HG03442 (cell line): Measurements from ENCODE around the gene LRRC37A2.
"Not testable (repeated sequence)": the region's sequence is repeated elsewhere in the genome, so short reads cannot be mapped to it uniquely, and the experiment has no call there.

Source experiments
- ATAC-seq: cut with Tn5 transposase; IDR thresholded peaks from one replicate; pipeline ENCODE4 v1.9.1; 2021; ENCODE audit warnings: mild to moderate bottlenecking, moderate library complexity; ENCODE audit not compliant: unreplicated experiment

LRRC37A2 gene

GRCh38 chr17:46512168-46512567 is at the start of gene LRRC37A2:
Gene LRRC37A2, plus strand, starts transcription at chr17:46512468. Its CDS starts 245 bp downstream, at chr17:46512713.
- ATAC-seq = not testable (repeated sequence)

- not testable (repeated sequence) for ATAC-seq
Measured at GRCh38 chr17:46467618-46468017, 44.6 kb upstream of the LRRC37A2 start.

GRCh38 chr17:46474489-46474888 is 37.8 kb upstream of the LRRC37A2 start:
- ATAC-seq = not testable (repeated sequence)

GRCh38 chr17:46475583-46475982 is 36.7 kb upstream of the LRRC37A2 start:
- not testable (repeated sequence) for ATAC-seq

- not testable (repeated sequence) for ATAC-seq
Measured at GRCh38 chr17:46478823-46479222, 33.4 kb upstream of the LRRC37A2 start.

- ATAC-seq = not testable (repeated sequence)
Measured at GRCh38 chr17:46481310-46481709, 31.0 kb upstream of the LRRC37A2 start.

- ATAC-seq = not testable (repeated sequence)
Measured at GRCh38 chr17:46492021-46492420, 20.2 kb upstream of the LRRC37A2 start.

- not testable (repeated sequence) for ATAC-seq
Measured at GRCh38 chr17:46499437-46500139, 12.7 kb upstream of the LRRC37A2 start.

- ATAC-seq = not testable (repeated sequence)
Measured at GRCh38 chr17:46505896-46506295, 6.4 kb upstream of the LRRC37A2 start.

- ATAC-seq = not testable (repeated sequence)
Measured at GRCh38 chr17:46534716-46535115, 22.4 kb downstream of the LRRC37A2 start.

- ATAC-seq = not testable (repeated sequence)
Measured at GRCh38 chr17:46548607-46549006, 36.3 kb downstream of the LRRC37A2 start.

GRCh38 chr17:46559155-46559554 is 46.9 kb downstream of the LRRC37A2 start:
- ATAC-seq = not testable (repeated sequence)

- not testable (repeated sequence) for ATAC-seq
Measured at GRCh38 chr17:46560048-46560447, 47.8 kb downstream of the LRRC37A2 start.

GRCh38 chr17:46566284-46566683 is 54.0 kb downstream of the LRRC37A2 start:
- ATAC-seq = not testable (repeated sequence)

GRCh38 chr17:46566980-46567379 is 54.7 kb downstream of the LRRC37A2 start:
- ATAC-seq = not testable (repeated sequence)

GRCh38 chr17:46571796-46572195 is 59.5 kb downstream of the LRRC37A2 start:
- not testable (repeated sequence) for ATAC-seq

- peak; percentile 87 for ATAC-seq
Measured at GRCh38 chr17:46579083-46580075, 67.1 kb downstream of the LRRC37A2 start, which contains the start of gene ARL17A. Gene ARL17A, minus strand, starts transcription at chr17:46579691. Its CDS starts 3,369 bp downstream, at chr17:46576322.

GRCh38 chr17:46580082-46580481 is 67.8 kb downstream of the LRRC37A2 start:
- not testable (repeated sequence) for ATAC-seq

- not testable (repeated sequence) for ATAC-seq
Measured at GRCh38 chr17:46585444-46585843, 73.2 kb downstream of the LRRC37A2 start.

GRCh38 chr17:46590157-46591146 is 78.2 kb downstream of the LRRC37A2 start, which contains the start of gene NSF:
Gene NSF, plus strand, starts transcription at chr17:46590669. Its CDS starts 107 bp downstream, at chr17:46590776.
- ATAC-seq = peak; percentile 79
